HFFc6 (cell line): Measurements from ENCODE around the gene SSBP3. TPM values are rescaled to one million over a fixed set of nuclear protein-coding genes. Genes with fewer than 3 reads are reported as not detected.

Experiments
- DNase-seq: peaks from one replicate; pipeline ENCODE4 v3.0.0-alpha.2; 2018
- H3K27ac Mint-ChIP-seq: 2 replicates; pipeline ENCODE4 v1.8.0; 2020; ENCODE audit warnings: mild to moderate bottlenecking, mixed read lengths
- H3K27me3 Mint-ChIP-seq: 2 replicates; pipeline ENCODE4 v1.8.0; 2021; ENCODE audit warnings: mild to moderate bottlenecking, moderate library complexity, mixed read lengths; ENCODE audit not compliant: insufficient read depth
- H3K36me3 Mint-ChIP-seq: 2 replicates; pipeline ENCODE4 v1.8.0; 2021; ENCODE audit warnings: low read depth, mixed read lengths
- H3K4me1 Mint-ChIP-seq: 2 replicates; pipeline ENCODE4 v1.8.0; 2020; ENCODE audit warnings: low read depth, mixed read lengths
- H3K4me3 Mint-ChIP-seq: 2 replicates; pipeline ENCODE4 v1.8.0; 2020; ENCODE audit warnings: mild to moderate bottlenecking, moderate library complexity, mixed read lengths
- H3K9me3 Mint-ChIP-seq: 2 replicates; pipeline ENCODE4 v1.8.0; 2020; ENCODE audit warnings: mild to moderate bottlenecking, mixed read lengths
- CTCF ChIP-seq: fragments of 200-600 bp; sonication (generic); IDR thresholded peaks from 2 replicates; pipeline ENCODE4 v1.5.0; 2021; ENCODE audit warnings: antibody characterized with exemption, mild to moderate bottlenecking
- total RNA-seq, 6 experiments: library from RNA; stranded (reverse); fragmentation: NEBNext Ultra II Directional; extraction: Animal tissue kit (Norgen Biotek cat#: 25700); gene quantifications; 2 replicates in 1 of 6; 3 replicates in 5 of 6; pipeline ENCODE4 v1.2.3, GENCODE V29; 2021

Gene SSBP3
- total RNA-seq, 6 experiments from 2014 or later, result 42.3 to 72.2 (median 58.1) TPM

- Mint-ChIP-seq H3K4me1 (peaks cover 69% of the 10 kb centered on the region), H3K4me3 (no peak overlapping the region)
Measured at GRCh38 chr1:54278941-54279422, 127.2 kb downstream of the SSBP3 start.

DNA sequence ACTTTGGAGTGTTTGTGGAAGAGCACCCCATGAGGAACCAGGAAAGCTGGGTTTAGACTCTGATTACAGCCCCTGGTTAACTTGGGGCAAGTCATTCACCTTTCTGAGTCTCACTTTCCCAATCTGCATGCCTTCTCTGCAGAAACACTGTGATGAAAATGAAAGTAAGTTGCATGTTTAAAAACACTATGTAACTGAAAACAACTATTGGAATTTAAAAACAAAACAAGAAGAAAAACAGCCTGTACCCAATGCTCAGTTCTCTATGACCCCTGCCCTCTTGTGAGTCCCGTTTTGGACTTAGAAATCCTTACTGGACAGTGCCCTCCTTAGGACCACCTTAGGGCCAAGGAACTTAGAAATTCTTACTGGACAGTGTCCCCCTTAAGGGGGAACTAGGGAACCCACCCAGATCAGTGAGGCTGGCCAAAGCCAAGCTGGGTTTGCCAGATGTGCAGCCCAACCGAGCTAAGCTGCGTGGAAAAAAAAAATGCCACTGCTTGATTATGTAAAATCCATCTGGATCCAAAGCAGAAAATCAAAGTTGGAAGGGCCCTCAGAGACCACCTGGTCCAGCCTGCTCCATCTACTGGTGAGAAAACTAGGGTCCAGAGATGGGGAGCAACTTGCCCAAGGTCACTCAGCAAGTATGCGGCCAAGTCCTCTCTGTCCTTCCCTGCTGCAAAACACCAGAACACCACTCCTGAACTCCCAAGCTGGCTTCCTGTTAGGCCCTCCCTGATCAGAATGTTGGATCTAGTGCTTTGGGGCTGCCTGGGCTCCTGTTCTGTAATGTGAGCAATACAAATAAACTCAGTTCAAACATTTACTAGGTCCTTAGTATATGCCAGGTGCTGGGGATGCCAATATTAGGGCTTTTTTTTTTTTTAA is 128.5 kb downstream of the SSBP3 start:
- no peak for DNase-seq
- Mint-ChIP-seq H3K4me3 (no peak overlapping the region), H3K27me3 (peaks cover 5% of the 10 kb centered on the region; the same call in 1 of the 2 replicates), H3K27ac (peak overlapping the region; percentile 32; the same call in 1 of the 2 replicates), H3K36me3 (peaks cover 16% of the 10 kb centered on the region), H3K4me1 (peaks cover 71% of the 10 kb centered on the region), H3K9me3 (no peaks in the 10 kb centered on the region)
- no peak; the same call in 1 of the 2 replicates for TF ChIP-seq CTCF

More at GRCh38 chr1:54278941-54279422, 127.2 kb downstream of the SSBP3 start:
- H3K9me3 Mint-ChIP-seq, result no peaks in the 10 kb centered on the region
- H3K27ac Mint-ChIP-seq, result peak overlapping the region; percentile 83
- peak; percentile 43 for DNase-seq
- TF ChIP-seq CTCF, result no peak
- peaks cover 16% of the 10 kb centered on the region for H3K36me3 Mint-ChIP-seq
- peaks cover 5% of the 10 kb centered on the region; the same call in 1 of the 2 replicates for H3K27me3 Mint-ChIP-seq

DNA sequence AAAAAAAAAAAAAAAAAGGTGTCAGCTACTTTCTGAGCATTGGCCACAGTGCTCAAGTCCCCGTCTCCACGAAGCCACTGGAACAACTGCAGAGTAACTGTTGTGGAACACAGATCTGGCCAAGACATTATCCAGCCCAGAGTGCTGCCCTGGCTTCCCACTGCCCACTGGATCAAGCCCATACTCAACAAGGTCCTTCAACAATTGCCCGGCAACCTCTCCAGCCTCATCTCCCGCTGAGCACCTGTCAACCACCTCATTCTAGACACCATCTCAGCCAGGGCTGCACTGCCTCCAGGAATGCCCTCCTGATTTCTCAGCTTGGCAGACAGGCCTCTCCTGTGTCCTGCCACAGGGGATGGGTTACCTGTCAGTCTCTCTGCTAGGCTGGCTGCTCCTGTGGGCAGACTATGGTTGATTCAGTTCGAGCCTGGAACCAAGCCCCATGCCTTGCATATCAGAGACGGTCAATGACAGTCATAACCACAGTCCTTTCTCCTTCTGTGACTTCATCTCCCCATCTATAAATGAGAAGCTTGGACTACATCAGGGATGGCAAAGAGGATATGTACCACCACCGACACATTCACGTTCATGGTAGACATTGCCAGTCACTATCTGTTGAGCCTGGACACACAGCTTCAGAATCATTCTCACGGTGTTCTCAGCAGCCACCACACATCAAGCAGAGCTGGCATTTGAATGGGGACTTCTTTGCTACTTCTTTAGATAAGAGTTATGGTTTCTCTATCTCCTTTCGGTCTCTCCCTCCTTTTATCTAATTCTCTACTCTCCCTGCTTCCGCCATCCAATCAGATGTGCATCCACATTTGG is 129.4 kb downstream of the SSBP3 start:
- DNase-seq, result no peak
- TF ChIP-seq CTCF, result no peak
- H3K4me1 Mint-ChIP-seq, result peaks cover 76% of the 10 kb centered on the region
- H3K4me3 Mint-ChIP-seq, result no peak overlapping the region
- peaks cover 16% of the 10 kb centered on the region for H3K36me3 Mint-ChIP-seq
- peaks cover 5% of the 10 kb centered on the region; the same call in 1 of the 2 replicates for H3K27me3 Mint-ChIP-seq
- H3K9me3 Mint-ChIP-seq, result no peaks in the 10 kb centered on the region
- H3K27ac Mint-ChIP-seq, result peak overlapping the region; percentile 50; the same call in 1 of the 2 replicates

DNA sequence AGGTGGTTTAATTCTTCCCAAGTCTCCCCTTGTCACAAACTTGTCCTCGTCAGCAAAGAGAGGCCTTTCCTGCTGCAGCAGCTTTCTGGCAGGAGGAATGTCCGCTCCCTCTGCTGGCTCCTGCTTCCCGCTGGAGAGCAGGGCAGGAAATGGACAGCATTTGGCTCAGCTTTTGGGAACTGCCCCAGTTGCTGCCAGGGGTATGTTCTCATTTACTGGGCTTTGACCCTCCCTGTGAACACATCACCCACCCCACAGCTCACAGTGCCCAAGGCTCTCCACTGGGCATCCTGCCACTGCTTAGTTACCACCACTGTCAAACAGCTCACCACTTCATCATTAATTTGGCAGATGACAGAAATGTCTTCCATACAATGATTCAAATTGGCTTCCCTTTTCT is 130.8 kb downstream of the SSBP3 start:
- Mint-ChIP-seq H3K36me3 (peaks cover 11% of the 10 kb centered on the region), H3K27me3 (peaks cover 5% of the 10 kb centered on the region; the same call in 1 of the 2 replicates), H3K27ac (peak overlapping the region; percentile 88), H3K4me1 (peaks cover 74% of the 10 kb centered on the region), H3K4me3 (peak overlapping the region; percentile 49), H3K9me3 (no peaks in the 10 kb centered on the region)
- DNase-seq, result peak; percentile 46
- TF ChIP-seq CTCF, result no peak; the same call in 1 of the 2 replicates

- no peak for TF ChIP-seq CTCF
- Mint-ChIP-seq H3K27ac (peak overlapping the region; percentile 88), H3K4me1 (peaks cover 69% of the 10 kb centered on the region), H3K4me3 (no peak overlapping the region; the same call in none of the 2 replicates), H3K36me3 (peaks cover 6% of the 10 kb centered on the region), H3K27me3 (peaks cover 5% of the 10 kb centered on the region; the same call in 1 of the 2 replicates), H3K9me3 (no peaks in the 10 kb centered on the region)
- no peak for DNase-seq
Measured at GRCh38 chr1:54274881-54275280, 131.3 kb downstream of the SSBP3 start.
